ENCODE results near the gene TMEM164.

Gene TMEM164

DNA sequence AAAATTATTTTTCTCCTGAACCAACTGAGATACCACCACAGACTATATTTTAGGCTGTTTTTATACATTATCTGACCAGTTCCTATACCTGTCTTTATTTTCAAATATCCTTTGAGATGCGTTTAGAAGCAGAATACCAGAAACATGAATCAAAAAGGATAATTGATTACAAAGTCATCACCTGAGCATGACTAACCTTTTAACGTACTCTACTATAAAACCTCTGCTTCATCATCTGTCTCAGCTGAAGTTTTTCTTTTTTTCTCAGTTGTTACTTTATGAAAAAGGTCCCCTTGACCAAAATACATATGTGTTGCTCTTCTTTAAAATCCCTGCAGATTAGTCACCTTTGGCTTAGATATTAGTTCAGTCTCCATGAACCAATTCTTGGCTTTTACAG lies 205.2 kb downstream of the TMEM164 start:
- DNase-seq (ENCODE audit: low read depth in 3 of 3), result no peak

DNA sequence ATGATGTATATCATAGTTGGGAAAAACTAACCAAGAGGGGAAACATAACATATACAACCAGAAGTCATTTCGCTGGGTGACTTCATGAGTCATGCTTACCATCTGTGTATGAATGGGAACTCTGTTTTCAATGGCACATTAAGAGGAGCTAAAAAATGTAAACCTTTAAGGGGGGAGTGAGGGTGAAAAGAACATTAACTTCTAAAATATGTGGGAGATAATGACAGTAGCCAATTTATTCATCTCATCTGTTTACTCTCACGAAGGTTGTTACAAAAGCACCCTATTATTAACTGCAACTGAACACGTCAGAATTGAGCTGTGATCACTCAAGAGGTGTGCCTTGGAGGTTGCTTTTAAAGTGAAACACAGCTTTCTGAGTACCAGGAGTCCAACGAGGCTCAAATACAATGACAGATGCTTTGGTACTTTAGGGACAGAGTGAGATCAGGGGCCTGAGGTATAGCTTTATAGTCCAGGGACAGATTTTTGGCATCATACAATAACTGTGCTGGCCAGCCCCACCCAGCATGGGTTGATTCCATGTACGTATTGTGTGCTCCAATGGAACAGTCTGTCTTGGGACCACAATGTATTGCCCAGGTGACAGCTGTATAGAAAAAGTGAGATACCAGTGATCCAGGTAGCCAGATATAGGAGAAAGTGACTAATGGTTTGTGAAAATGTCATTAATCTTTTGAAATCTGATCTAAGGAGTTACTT lies 207.7 kb downstream of the TMEM164 start:
- no peak for DNase-seq (ENCODE audit: low read depth in 3 of 3)

DNA sequence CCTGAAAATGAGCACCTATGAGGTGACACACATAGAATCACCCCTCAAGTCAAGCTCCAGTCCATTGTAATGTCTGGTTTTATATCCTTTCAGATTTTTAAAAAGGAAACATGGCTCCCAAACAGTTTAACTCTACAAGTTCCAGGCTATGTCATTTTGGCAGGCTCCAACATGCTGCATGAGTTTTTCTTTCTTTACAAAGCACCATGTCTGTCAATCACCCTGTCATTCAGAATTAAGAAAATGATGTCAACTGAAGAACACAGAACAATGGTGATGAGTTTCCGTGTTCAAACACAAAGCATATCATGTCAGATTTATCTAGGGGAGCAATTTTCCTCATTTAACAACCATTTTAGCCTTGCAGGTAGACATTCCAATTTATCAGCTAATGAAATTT lies 208.4 kb downstream of the TMEM164 start:
- no peak for DNase-seq (ENCODE audit: low read depth in 3 of 3)

DNA sequence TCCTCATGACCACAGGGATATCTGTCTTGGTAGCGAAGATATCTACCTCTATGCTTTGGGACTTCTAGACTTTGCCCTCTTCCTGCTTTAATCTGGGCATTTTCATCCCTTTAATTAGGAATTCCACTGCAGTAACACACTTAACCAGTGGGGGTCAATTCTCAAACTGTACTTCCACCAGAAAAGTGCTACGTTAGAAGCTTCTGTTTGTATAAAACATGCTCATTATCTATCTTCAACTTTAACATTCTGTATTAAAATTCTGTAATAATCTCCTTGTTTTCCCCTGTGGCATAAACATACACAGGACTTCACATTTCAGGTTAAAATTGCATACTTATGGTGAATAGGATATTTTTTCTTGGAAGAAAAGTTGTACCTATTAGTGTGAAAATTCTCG lies 209.4 kb downstream of the TMEM164 start:
- no peak for DNase-seq (ENCODE audit: low read depth in 3 of 3)

DNA sequence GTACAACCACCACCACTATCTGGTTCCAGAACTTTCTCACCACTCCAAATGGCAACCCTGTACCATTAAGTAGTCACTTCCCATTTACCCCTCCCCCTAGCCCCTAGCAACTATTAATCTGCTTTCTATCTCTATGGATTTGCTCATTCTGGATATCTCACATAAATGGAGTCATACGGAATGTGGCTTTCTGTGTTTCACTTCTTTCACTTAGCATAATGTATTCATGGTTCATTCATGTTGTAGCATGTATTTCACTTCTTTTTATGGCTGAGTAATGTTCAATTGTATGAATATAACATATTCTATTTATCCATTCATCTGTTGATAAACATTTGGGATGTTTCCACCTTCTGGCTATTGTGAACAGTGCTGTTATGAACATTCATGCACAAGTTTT lies 210.3 kb downstream of the TMEM164 start:
- no peak for DNase-seq (ENCODE audit: low read depth in 3 of 3)

DNA sequence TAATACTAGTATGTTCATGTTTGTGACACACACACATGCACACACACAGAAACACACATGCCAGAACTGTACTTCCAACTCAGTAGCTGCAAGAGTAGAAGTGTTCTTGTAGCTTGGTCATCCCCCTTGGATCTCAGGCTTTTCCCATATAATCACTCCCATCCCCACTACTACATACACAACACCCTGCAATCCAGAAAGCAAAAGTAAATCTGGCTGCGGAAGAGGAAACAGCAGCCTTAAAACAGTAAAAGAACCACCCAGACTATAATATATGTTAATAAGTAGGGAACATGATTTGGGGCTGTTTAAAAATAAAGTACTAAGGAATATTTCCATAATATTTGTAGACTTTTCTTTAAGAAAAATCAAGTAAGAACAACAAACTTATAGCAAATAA lies 211.8 kb downstream of the TMEM164 start:
- DNase-seq (ENCODE audit: low read depth in 3 of 3), result no peak

DNA sequence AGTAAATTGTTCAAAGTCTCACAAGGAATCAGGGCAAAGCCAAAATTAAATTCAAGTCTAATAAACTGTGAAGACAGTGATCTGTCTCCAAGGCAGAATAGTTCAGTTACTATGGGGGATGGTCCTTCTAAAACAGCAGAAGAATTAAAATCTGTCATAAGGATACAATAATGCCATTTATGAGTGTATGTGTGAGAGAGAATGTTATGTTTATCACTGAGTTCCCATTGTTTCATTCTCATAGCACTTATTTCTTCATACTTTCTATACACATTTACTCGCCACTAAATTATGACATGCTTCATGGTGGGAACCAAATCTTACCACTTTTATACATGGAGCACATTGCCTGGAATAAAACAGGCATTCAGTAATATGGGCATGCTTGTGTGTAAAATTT lies 212.5 kb downstream of the TMEM164 start:
- no peak for DNase-seq (ENCODE audit: low read depth in 3 of 3)

DNA sequence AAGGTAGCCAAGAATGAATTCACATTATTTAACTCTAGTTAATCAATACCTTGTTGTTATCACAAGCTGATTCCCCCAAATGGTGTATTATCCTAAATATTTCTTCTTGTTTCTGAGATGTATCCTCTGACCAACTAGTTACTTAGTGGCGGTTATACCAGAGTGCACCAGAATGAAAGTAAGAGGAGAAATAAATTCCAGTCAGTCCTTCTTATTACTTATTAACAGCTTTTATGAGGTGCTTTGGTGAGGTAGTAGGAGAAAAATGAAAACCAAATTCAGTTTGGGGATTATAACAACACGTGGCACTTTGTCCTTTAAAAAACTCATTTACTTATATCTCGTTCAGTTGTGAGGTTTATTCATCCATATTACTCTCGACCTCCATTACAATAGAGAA lies 213.1 kb downstream of the TMEM164 start:
- DNase-seq (ENCODE audit: low read depth in 3 of 3), result no peak

DNA sequence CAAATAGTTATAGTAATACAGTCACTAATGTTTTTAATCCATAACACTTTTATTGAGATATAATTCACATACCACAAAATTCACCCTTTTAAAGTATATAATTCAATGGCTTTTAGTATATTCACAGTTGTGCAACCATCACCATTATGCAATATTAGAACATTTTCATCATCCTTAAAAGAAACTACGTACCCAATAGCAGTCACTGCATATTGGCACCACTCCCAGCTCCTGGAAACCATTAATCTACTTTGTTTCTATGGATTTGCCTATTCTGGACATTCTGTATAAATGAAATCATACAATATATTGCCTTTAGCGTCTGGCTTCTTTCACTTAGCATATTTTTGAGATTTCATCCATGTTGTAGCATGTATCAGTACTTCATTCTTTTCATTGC lies 215.7 kb downstream of the TMEM164 start:
- no peak for DNase-seq (ENCODE audit: low read depth in 3 of 3)

DNA sequence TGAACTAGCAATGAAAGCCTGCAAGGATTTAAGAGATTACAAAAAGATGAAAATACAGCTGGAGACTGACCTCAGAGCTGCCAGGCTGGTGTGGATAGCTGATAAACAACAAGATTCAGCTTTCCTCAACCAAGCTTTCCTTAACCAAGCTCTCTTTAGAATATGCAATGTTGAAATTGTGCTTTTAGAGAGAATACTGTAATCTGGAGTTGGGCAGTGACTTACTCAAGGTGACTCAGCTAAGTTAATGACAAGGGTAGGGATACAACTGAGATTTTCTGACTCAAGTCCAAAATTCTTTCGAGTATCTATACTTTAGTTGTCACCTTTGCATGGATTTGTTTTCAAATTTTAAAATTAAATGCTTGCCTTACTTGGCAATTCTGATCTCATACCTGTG lies 217.0 kb downstream of the TMEM164 start:
- no peak for DNase-seq (ENCODE audit: low read depth in 3 of 3)

DNA sequence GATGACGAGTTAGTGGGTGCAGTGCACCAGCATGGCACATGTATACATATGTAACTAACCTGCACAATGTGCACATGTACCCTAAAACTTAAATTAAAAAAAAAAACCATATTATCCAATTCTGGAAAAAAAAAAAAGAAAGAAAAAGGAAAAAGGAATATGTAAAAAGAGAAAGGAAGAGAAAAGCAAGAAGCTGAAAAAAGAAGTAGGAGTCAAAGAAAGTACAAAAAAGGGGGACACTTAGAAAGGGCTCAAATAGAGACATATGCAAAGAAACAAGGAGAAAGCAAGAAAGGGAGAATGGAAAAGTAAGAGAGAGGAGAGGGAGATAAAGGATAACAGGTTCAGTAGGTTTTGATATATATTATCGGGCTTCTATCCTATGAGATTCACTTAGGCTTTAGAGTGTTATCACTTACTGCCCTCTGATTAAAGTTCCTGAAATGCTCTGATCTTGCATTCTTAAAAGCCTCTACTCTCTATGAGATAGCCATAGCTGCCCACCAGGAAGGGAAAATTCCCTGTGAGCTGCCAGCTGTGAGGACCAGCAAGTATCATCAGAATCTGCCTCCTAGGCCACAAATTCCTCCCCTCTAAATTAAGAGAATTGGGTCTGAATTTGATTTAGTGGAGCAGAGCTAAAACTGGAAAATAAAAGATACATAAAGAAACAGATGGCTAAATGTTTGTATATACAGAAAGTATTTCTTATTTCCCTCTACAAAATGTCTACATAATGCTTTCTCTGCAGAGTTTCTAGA lies 219.8 kb downstream of the TMEM164 start:
- no peak for DNase-seq (ENCODE audit: low read depth in 3 of 3)

DNA sequence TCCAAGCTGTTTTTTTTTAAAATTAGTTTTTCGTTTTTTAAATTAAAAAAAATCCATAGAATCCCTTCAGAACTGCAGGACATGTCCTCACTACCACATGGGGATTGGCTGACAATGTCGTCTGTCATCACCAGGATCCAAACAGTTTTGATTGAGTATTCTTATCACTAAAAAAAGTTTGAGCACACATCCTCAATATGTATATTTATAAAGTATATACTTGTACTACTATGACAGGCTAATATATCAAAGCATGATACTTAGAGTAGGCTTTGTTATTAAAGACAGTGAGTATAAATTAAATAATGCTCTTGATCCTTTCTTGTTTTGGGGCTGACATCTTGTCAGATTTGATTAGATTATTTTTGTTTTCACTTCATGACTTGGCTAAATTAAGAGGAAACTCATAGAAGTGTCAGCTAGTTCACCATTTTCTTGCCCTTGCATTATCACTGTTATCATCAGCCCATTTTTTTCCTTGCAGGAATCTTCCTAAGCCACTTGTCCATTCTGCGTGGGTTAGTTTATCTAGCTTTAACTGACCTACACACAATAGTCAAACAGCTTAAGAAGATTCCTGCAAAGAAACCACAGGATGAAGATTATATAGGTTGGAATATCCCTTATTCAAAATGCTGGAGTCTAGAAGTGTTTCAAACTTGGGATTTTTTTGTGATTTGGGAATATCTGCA lies 222.2 kb downstream of the TMEM164 start:
- DNase-seq (ENCODE audit: low read depth in 3 of 3), result no peak

DNA sequence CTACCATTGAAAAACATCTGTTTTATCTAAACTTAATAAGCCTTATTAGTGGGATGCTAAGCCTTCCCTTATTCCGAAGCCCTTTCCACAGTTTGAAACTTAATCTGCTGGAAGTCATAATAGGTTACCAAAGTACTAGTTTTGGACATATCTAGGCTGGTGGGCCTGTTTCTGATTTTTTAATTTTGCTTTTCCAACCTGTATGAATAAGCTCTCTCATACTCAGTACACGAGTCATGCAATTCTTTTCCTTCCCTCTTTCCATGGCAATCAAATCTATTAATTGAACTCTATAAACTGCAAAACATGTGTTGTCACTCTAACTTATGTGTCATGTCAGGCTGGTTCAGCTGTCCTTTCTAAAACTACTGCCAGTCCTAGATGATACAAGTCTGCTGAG lies 224.0 kb downstream of the TMEM164 start:
- DNase-seq (ENCODE audit: low read depth in 3 of 3), result no peak
